AG09319 (cell line): Measurements from ENCODE around the gene CHAC1.

ENCODE experiments used
- DNase-seq: peaks from one replicate; pipeline ENCODE4 v3.0.0-alpha.2; 2010; ENCODE audit warnings: low read depth; ENCODE audit errors: extremely low read depth
- TF ChIP-seq, protein P1 (sequence below): IDR thresholded peaks from 2 replicates; pipeline ENCODE4 v1.5.1; 2011; ENCODE audit warnings: low read depth, mild to moderate bottlenecking, inconsistent platforms, low read length, moderate library complexity

The CHAC1 gene

DNA sequence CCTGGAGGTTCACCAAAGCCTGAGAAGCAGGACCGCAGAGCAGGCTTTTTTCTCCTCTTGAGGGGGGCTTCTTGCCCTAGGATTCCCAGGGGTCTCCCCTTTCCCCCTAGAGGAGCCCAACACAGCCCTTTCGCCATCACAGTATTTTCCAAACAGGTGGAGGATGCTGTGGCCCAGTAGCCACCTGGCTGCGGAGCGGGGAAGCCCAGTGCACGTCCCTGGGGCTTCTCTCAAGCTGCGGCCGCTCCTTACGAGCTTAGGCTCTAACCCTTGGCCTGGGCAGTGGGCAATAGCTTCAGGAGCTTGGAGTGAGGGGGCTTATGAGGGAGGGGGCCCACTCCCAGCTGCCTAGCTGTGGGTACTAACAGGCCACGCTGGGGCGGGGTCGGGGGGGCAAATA lies 35.7 kb upstream of the CHAC1 start:
- TF ChIP-seq, protein P1, sequence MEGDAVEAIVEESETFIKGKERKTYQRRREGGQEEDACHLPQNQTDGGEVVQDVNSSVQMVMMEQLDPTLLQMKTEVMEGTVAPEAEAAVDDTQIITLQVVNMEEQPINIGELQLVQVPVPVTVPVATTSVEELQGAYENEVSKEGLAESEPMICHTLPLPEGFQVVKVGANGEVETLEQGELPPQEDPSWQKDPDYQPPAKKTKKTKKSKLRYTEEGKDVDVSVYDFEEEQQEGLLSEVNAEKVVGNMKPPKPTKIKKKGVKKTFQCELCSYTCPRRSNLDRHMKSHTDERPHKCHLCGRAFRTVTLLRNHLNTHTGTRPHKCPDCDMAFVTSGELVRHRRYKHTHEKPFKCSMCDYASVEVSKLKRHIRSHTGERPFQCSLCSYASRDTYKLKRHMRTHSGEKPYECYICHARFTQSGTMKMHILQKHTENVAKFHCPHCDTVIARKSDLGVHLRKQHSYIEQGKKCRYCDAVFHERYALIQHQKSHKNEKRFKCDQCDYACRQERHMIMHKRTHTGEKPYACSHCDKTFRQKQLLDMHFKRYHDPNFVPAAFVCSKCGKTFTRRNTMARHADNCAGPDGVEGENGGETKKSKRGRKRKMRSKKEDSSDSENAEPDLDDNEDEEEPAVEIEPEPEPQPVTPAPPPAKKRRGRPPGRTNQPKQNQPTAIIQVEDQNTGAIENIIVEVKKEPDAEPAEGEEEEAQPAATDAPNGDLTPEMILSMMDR = no peak
- DNase-seq = no peak

DNA sequence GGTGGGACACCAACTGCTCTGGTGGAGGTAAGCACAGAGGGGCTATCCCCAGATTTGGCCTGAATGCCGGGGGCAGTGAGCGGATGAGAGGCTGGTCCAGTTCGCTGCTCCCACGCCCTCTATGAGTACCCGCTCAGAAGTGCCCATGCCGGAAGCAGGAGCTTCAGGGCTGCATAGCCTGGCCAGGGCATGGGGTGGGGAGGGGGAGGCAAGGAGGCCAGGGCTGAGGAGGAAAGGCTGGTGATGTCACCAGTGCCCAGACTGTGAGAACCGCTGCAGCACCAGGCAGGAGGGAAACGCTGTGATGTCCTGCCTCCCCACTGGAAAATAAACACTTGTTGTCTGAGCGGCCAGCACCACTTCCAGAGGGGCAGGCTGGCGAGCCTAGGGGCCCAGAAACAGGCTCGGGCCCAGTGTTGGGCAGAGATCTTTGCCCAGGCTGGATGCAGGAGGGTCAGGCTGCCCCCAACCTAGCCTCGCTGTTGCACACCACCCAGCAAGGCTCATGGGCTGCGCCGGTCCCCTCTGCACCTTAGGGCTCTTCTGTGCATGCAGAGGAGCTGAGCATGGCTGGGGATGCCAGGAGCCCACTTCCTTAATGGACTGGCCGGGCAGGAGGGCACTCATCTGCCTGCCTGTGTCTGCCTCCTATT lies 35.0 kb upstream of the CHAC1 start:
- no peak for DNase-seq

DNA sequence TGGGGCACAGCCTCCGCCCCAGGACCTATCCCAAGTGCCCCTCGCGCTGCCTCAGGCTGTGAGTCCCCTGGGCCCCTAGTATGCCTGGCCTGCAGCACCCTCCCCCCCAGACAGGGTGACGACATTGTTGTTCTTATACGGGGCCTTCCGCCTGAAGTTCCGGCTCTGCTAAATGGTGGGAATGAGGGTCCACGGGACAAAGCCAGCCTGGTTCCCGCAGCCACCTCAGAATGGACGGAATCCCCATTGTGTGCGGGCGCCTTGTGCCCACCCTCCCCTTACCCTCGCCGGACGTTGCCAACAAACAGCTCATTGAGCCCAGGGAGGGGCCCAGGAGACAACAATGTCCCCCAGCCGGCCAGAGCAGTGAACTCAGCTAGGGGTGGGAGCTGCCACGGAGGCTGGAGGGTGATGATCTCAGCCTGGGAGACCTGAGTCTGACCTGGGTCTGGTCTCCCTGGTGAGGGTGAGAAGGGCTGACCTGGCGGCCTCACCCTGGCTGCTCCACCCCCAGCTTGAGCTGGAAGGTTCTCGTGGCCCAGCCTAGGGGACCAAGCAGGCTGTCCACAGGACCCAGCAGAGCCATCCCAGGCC lies 34.4 kb upstream of the CHAC1 start:
- TF ChIP-seq, protein P1 = no peak
- no peak for DNase-seq

More for the DNA sequence above, 35.0 kb upstream of the CHAC1 start:
- TF ChIP-seq, protein P1 = no peak

DNA sequence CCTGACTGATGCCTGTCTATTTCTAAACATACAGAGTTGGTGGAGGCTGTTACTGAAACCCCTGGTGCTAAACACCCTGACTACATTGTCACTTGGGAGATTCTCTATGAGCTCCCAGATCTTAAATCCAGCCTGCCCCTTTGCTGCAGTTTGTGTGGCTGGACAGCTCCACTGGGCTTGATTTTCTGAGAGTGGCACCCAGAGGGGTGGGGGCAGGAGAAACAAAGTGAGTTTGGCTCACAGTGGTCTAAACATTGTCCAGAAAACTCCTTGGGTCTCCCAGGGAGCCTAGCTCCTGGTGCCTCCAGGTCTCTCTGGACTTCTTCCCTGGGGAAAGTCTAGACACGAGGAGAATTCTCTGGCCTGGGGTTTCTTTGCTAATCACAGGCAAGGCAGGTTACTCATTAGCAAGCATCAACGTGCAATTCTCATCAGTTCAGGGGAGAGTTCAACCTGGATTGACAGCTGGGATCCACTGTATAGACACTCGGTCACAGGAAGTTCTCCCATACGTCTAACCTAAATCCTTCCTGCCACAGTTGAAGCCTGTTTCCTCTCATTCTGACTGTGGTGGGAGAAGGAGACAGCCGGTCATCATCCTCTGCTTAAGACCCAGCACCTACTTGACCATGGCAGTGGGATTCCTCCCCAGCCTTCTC lies 31.2 kb upstream of the CHAC1 start:
- DNase-seq = no peak
- TF ChIP-seq, protein P1 = no peak

DNA sequence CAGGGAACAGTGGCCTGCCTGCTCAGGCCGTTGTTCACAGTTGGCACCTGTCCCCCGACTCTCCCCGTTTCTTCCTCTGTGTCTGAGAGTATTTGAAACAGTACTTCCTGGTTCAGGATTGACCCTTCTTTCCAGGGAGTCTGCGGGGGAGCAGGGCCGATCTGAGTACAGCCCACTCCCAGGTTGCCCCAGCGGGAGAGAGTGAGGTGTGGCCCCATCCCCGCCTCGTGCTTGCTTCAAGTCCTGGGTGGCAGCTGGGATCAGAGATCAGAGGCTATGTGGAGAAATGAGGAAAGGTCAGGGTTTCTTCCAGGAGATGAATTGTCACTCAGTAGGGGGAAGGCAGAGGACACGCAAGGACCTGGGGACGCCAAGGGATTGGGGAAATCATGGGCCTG lies 30.7 kb upstream of the CHAC1 start:
- TF ChIP-seq, protein P1 = no peak
- no peak for DNase-seq

DNA sequence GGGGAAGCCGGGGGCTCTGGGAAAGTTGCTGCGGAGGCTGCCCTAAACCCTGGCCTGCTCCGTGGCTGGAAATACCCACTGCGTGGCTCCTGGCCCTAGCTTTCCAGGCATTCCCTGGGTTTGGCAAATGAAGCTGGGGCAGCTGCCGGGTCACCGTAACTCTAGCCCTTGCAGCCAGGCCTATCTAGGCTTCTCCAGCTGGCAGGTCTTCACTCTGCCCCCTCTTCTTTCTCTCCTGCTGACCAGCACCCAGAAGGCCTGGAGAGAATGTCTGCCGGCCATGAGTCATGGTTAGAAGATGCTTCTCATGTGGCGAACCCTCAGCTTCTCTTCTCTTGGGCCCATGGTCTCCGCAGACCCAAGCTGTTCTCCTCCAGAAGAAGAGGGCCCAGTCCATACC lies 29.7 kb upstream of the CHAC1 start:
- TF ChIP-seq, protein P1 = no peak
- DNase-seq = no peak

DNA sequence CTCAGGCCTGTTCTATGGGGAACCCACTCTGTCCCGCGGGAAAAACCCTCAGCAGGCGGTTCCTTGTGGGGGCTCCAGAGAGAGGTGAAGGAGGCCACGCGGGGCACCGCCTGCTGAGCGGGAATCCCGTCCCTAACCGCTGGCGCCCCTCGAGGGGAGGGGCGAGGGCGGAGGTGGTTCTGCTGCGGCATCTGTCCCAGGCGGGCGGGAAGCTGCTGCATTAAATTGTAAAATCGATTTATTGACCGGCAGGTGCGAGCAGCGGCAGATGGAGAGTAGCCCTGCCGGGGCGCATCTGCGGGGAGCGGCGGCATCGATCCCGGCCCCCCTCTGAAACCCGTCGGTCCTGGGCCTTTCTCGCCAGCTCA lies 27.8 kb upstream of the CHAC1 start:
- TF ChIP-seq, protein P1 = no peak
- no peak for DNase-seq
